NCI-H1105 (cell line): ENCODE data around the gene KIF5A.
"Not testable (repeated sequence)": the region's sequence is repeated elsewhere in the genome, so short reads cannot be mapped to it uniquely, and the experiment has no call there.

Experiments used
- DNase-seq: peaks from one replicate; lab custom pipeline; 2025; lab: John Stamatoyannopoulos, UW

Gene KIF5A

GRCh38 chr12:57584690-57585089 is 34.8 kb downstream of the KIF5A start:
- DNase-seq, result no peak

GRCh38 chr12:57585156-57585555 is 35.3 kb downstream of the KIF5A start:
- no peak for DNase-seq

GRCh38 chr12:57586128-57586527 is 36.3 kb downstream of the KIF5A start:
- no peak for DNase-seq

- no peak for DNase-seq
Observed at GRCh38 chr12:57586832-57587429, 37.1 kb downstream of the KIF5A start.

DNA sequence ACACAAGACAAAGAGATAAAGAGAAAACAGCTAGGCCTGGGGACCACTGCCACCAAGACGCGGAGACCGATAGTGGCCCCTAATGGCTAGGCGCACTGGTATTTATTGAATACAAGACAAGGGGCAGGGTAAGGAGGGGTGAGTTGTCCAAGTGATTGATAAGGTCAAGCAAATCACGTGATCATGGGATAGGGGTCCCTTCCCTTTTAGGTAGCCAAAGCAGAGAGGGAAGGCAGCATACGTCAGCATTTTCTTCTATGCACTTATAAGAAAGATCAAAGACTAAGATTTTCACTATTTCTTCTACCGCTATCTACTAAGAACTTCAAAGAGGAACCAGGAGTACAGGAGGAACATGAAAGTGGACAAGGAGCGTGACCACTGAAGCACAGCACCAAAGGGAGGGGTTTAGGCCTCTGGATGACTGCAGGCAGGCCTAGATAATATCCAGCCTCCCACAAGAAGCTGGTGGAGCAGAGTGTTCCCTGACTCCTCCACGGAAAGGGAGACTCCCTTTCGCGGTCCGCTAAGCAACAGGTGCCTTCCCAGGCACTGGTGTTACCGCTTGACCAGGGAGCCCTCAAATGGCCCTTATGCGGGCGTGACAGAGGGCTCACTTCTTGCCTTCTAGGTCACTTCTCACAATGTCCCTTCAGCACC is 39.2 kb downstream of the KIF5A start:
- not testable (repeated sequence) for DNase-seq

DNA sequence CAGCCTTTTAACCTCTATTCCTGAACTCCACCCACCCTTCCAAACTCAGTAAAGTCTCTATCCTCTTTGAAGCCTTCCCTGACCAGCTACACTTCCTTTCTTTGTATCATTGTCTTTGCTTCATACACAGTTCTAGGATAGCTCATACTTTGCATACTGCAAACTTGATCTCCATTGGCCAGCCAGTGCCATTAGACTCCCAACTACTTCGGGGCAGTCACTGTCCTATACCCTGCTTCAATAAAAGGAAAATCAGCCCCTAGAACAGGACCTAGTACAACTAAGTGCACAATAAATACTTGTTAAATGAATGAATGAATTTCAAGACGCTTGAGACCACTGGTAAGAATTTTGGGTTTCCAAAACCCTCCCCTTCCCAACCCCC is 40.6 kb downstream of the KIF5A start:
- no peak for DNase-seq

DNA sequence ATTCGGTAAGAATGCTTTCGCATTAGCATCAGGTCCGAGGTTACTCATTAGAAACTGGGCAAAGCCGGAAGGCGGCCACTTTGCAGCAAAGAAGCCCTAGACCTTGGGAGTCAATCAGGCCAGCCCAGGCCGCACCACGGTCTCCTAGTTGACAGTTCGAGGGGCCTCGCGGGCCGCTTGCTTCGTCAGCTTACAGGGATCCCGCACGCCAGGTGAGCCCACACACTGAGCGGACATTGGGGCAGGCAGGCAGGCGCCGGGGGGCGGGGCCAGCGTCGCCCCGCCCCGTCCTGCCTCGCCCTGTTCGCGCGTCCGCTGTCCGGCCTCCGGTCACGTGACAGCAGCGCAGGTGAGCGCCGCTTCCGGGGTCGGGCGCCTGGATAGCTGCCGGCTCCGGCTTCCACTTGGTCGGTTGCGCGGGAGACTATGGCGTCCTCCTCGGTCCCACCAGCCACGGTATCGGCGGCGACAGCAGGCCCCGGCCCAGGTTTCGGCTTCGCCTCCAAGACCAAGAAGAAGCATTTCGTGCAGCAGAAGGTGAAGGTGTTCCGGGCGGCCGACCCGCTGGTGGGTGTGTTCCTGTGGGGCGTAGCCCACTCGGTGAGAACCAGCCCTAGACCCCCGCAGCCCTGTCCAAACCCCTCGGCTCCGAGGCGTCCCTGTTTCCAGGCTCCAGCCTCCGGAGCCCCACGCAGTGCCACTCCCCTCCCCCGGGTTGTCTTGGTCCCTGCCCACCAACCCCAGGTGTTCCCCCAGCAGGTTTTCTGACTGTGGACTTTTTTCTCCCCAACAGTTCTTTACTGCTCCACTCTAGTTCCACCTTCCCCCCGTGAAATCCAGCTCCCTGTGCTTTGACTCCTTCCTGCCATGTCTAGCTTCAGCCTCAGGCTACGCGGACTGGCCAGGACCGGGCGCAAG is 41.3 kb downstream of the KIF5A start, which contains the start of gene PIP4K2C:
Gene PIP4K2C (plus strand): TSS at position 329 of the 918 bp plus-strand sequence. CDS start 98 bp downstream, at position 427.
- peak; percentile 76 for DNase-seq

GRCh38 chr12:57591782-57592325 is 42.0 kb downstream of the KIF5A start:
- DNase-seq, result no peak

- DNase-seq, result no peak
Observed at GRCh38 chr12:57592551-57593165, 42.8 kb downstream of the KIF5A start.

DNA sequence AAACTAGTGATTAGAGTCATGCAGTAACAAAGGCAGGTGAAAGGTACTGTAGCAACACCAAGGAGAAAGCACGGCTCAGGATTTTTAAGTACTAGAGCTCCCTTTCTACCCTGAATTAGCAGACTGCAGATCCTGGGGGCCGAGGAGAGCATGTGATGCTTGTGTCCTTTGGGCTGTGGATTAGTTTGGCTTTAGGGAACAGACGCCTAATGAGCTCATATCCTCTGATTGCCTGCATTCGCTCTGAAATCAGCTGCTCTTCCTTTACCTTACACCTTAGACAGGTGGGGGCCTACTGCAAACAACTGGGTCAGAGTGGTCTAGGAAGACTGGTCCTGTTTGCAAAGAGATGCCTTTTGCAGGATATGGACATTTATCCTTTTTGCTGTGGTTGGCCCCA is 43.3 kb downstream of the KIF5A start:
- DNase-seq, result no peak

GRCh38 chr12:57600395-57600794 is 50.6 kb downstream of the KIF5A start:
- DNase-seq, result no peak

DNA sequence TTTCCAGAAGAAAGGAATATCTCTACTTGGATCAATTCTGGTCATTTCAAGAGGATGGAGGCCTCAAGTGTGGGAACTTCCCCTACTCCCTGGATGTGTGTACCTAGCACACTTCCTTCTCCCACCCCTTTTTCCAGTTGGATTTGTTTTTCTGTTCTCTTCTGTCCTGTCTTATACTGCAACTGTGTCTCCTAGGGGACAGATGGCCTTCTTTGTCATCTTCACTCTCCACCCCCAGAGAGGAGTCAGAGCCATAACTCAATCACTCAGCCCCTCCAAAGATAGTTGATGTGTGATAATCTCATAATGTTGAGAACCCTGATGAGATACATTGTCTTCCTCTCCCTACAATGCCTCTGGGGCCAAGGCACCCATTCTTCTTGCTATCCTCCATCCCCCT is 52.7 kb downstream of the KIF5A start:
- no peak for DNase-seq

- DNase-seq, result no peak
Observed at GRCh38 chr12:57603324-57603723, 53.5 kb downstream of the KIF5A start.

GRCh38 chr12:57603815-57604453 is 54.1 kb downstream of the KIF5A start:
- no peak for DNase-seq

GRCh38 chr12:57604454-57604991 is 54.7 kb downstream of the KIF5A start, which contains the start of gene DTX3:
Gene DTX3, plus strand, starts transcription at chr12:57604824. Its CDS starts 1,694 bp downstream, at chr12:57606518.
- peak; percentile 43 for DNase-seq

- no peak for DNase-seq
Observed at GRCh38 chr12:57604992-57605810, 55.4 kb downstream of the KIF5A start.

GRCh38 chr12:57605811-57606311 is 56.0 kb downstream of the KIF5A start:
- no peak for DNase-seq

- no peak for DNase-seq
Observed at GRCh38 chr12:57606399-57606798, 56.6 kb downstream of the KIF5A start.

- no peak for DNase-seq
Observed at GRCh38 chr12:57606821-57607220, 57.0 kb downstream of the KIF5A start.
